Stimulated activated CD4-positive, alpha-beta T cell treated with anti-CD3 and anti-CD28 coated beads, Interleukin-12 subunit alpha, Interleukin-12 subunit beta, amount 100 ng/mL, for 48 hours (primary cell): Measurements from ENCODE around the gene HIP1.
A peak's percentile ranks its signal among the peaks of the same experiment; 100 is the strongest.
"Not testable (repeated sequence)": the region's sequence is repeated elsewhere in the genome, so short reads cannot be mapped to it uniquely, and the experiment has no call there.

Source experiments
- DNase-seq, 3 donors: peaks; one replicate each; pipeline ENCODE4 v3.0.0-alpha.2; 2020; ENCODE audit warnings: low read depth in 2 of 3, low spot score in 1 of 3

Gene HIP1

DNA sequence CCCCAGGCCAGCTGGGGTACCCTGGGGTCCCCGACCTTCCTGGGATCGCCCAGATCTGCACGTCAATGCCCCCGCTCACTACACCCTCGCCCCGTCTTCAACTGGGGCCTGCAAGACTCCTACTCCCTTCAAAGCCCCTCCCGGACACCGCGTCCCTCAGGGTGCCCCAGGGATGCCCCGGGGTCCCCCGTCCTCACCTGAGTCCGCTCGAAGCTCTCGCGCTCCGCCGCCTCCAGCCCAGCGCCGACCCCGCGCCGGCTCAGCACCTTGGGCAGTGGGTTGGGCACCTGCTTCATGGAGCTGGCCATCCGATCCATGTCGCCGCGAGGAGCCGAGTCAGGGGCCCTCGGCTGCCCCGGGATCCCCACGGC, at the start of gene HIP1:
HIP1 (minus strand) TSS at position 338 of the 371 bp plus-strand sequence; CDS start at position 317, 21 bp downstream.
- peak in 1 of 3 donors; percentile 1 for DNase-seq

- not testable (repeated sequence) for DNase-seq
Measured at GRCh38 chr7:75788154-75788847, 49.6 kb upstream of the HIP1 start.

GRCh38 chr7:75783058-75783457, 44.3 kb upstream of the HIP1 start:
- DNase-seq, result not testable (repeated sequence)

GRCh38 chr7:75780647-75781273, 42.0 kb upstream of the HIP1 start:
- DNase-seq, result not testable (repeated sequence)

GRCh38 chr7:75779516-75779915, 40.8 kb upstream of the HIP1 start:
- not testable (repeated sequence) for DNase-seq

- DNase-seq, result not testable (repeated sequence)
Measured at GRCh38 chr7:75779035-75779434, 40.3 kb upstream of the HIP1 start.

DNA sequence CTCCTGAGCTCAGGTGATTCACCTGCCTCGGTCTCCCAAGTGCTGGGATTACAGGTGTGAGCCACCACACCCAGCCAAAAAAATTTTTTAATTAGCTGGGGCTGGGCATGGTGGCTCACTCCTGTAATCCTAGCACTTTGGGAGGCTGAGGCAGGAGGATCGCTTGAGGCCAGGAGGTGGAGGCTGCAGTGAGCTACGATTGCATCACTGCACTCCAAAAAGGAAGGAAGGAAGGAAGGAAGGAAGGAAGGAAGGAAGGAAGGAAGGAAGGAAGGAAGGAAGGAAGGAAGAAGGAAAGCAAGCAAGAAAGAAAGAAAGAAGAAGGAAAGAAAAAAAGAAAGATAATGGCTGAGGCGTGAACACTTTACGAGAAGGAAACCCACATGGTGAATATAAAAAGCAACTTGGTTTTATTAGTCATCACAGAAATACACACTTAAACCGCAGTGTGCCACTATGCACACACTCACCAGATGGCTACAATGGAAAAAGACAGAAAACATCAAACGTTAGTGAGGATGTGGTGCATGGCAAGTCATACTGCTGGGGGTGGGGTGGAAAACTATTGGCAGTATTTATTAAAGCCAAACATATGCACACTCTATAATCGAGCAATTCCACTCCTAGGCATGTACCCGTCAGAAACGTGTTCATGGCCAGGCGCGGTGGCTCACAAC, 37.7 kb upstream of the HIP1 start:
- DNase-seq, result peak; percentile 41 to 68 (median 50)

GRCh38 chr7:75773958-75774357, 35.2 kb upstream of the HIP1 start:
- not testable (repeated sequence) for DNase-seq

- no peak for DNase-seq
Measured at GRCh38 chr7:75772081-75773077, 33.6 kb upstream of the HIP1 start, which contains the start of gene CCL26. TSS of gene CCL26 (minus strand) at chr7:75772211. CDS start at chr7:75772176, 35 bp downstream.

DNA sequence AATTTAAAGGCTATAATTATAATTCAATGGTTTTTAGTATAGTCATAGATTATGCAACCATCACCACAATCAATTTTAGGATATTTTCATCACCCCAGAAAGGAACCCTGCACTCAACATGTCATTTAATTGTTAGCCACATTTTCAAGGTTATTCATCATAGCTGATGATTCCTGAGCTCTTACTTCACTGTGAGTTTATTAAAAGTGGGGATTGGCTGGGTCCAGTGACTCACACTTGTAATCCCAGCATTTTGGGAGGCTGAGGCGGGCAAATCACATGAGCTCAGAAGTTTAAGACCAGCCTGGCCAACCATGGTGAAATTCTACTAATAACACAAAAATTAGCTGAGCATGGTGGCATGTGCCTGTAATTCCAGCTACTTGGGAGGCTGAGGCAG, 32.5 kb upstream of the HIP1 start:
- DNase-seq, result no peak

DNA sequence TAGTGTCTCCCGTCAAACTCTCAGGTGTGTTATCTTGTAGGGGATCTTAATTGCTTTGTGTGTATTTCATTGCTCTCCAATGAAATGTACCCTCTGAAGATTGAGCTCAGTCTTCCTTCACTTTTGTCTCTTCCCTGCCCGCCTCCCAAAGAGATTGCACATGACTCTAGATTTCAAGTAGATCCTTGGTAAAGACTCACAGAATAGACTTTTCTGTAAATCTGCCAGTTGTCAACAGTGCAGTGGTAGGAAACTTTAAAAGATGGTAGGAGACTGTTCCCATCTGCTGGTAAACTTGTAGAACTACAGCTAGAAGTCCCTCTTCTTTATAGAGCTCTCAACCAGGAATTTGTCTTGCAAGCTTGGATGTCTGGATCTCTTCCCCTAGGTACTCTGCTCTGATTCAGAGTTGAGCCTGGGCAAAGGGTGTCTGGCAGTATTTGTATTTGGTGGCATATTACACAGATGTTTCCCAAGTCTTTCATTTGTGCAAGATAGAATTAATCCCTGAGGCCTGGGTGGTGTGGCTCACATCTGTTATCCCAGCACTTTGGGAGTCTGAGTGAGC, 23.7 kb upstream of the HIP1 start:
- DNase-seq, result no peak

DNA sequence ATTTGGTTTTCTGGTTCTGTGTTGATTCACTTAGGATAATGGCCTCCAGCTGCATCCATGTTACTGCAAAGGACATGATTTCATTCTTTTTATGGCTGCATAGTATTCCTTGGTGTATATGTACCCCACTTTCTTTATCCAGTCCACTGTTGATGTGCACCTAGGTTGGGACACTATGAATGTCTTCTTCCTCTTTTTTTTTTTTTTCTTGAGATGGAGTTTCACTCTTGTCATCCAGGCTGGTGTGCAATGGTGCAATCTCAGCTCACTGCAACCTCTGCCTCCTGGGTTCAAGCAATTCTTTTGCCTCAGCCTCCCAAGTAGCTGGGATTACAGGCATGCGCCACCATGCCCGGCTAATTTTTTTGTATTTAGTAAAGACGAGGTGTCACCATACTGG, 23.1 kb upstream of the HIP1 start:
- DNase-seq, result not testable (repeated sequence)

GRCh38 chr7:75758491-75758890, 19.8 kb upstream of the HIP1 start:
- no peak for DNase-seq

- no peak for DNase-seq
Measured at GRCh38 chr7:75757860-75758259, 19.1 kb upstream of the HIP1 start.

GRCh38 chr7:75756991-75757676, 18.4 kb upstream of the HIP1 start:
- no peak for DNase-seq

GRCh38 chr7:75756206-75756990, 17.7 kb upstream of the HIP1 start:
- no peak for DNase-seq

DNA sequence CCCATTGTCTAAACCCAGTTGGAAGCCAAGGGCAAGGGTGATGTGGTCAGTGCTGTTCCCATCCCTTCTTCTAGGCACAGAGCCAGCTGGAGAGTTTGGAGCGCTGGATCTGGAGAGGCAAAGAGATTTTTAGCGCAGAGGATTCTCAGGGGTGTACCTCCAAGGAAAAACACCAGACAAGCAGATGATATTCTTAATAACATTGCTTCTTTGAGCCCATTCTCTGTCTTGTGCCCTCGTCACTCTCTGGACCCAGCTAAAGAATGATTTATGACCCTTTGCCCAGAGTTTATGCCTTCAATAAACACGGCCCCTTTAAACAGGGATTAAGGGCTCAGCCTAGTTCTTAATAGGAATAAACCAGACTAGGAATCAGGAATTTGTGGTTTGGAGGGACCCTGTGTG, 4.7 kb upstream of the HIP1 start:
- DNase-seq, result no peak

DNA sequence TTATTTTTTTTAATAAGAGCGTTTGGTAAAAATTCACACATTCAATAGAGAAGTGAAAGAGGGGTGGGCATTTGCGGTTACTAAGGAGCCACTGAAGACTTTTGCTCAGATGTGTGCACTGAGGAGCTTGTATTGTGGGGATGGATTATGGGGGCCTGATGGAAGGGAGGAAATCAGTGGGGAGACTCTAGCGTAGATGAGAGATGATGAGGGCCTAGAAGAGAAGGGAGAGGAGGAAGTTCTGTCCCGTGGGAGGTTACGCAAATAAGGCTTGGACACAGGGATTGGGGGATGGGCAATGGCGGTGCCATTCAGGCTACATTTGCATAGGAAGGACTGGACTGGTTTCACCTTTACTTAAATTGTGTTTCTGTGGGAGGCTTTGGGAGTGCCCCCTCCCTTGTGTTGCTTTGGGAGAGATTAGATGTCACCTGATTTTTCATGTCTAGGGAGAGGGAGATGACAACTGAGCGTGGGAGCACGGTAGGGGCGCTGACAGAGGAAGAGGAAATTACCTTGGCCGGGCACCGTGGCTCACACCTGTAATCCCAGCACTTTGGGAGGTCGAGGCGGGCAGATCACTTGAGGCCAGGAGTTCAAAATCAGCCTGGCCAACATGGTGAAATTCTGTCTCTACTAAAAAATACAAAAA, 2.2 kb upstream of the HIP1 start:
- no peak for DNase-seq
